Psoas muscle (tissue), 8 donors: Measurements from ENCODE around the gene PLA2G4C. TPM values are rescaled to one million over a fixed set of nuclear protein-coding genes. Genes with fewer than 3 reads are reported as not detected.

ENCODE experiments used
- ATAC-seq, 4 donors: fragments of 200-7000 bp; cut with Tn5 transposase; one replicate each; pipeline ENCODE4 v1.9.1; 2020; ENCODE audit warnings: moderate library complexity in 3 of 4, mild to moderate bottlenecking in 2 of 4
- DNase-seq, 2 donors: peaks; one replicate each; pipeline ENCODE4 v3.0.0-alpha.2; 2020
- H3K27ac ChIP-seq: fragments of 200-600 bp; one replicate; pipeline ENCODE4 v1.8.0; 2022
- H3K27me3 ChIP-seq, 3 donors: fragments of 200-600 bp in 1 of 3; one replicate each; pipeline versions ENCODE4 v1.6.1 to v1.8.0; 2013 to 2022; ENCODE audit warnings: low read length in 2 of 3, mild to moderate bottlenecking in 2 of 3, moderate library complexity in 1 of 3; ENCODE audit not compliant: insufficient read depth in 3 of 3
- H3K36me3 ChIP-seq, 2 donors: fragments of 200-600 bp in 1 of 2; one replicate each; pipeline versions ENCODE4 v1.6.1 to v1.8.0; 2013 to 2022; ENCODE audit warnings: low read depth in 1 of 2, mild to moderate bottlenecking in 1 of 2, moderate library complexity in 1 of 2; ENCODE audit not compliant: insufficient read depth in 1 of 2
- H3K4me1 ChIP-seq: fragments of 200-600 bp; one replicate; pipeline ENCODE4 v1.8.0; 2022
- H3K4me3 ChIP-seq: fragments of 200-600 bp; one replicate; pipeline ENCODE4 v1.8.0; 2022; ENCODE audit warnings: mild to moderate bottlenecking
- H3K9me3 ChIP-seq: fragments of 200-600 bp; one replicate; pipeline ENCODE4 v1.8.0; 2022
- WGBS, 3 donors: extraction: QIAGEN DNeasy Blood & Tissue Kit; methylation state at CpG; one replicate each; pipeline versions ENCODE4 v1.1.6 to v1.1.7; 2013; 5-methylcytosine and 5-hydroxymethylcytosine counted together
- intact Hi-C, 2 donors: fragments of 100-400 bp; cut with DNase I; formaldehyde crosslinking; loops; one replicate each; pipeline versions ENCODE4 v1.11.0 to v1.14.2; 2022
- polyA plus RNA-seq, 3 donors: library from polyadenylated mRNA; stranded (reverse); fragments of 200-250 nt; gene quantifications; one replicate each; pipeline ENCODE4 v1.2.3, GENCODE V29; 2013
- total RNA-seq, 4 donors: library from RNA; stranded (reverse); fragmentation: NEBNext Ultra II Directional in 2 of 4; extraction: Animal tissue kit (Norgen Biotek cat#: 25700) in 2 of 4; gene quantifications; one replicate each; pipeline versions ENCODE4 v1.2.1 to v1.2.4, GENCODE V29; 2021 to 2023
- TF ChIP-seq, protein P1 (sequence below): fragments of 200-600 bp; IDR thresholded peaks from one replicate; pipeline ENCODE4 v1.8.0; 2022; ENCODE audit warnings: antibody characterized with exemption
- donor health status: healthy with polysubstance abuse.
- donor health status: DM: no; HTN: no; CAD: no; lungs with moderate emphysema.
- donor health status: Bipolar disorder and iron deficiency.
- donor health status: healthy.
- donor health status: DM: yes; HTN: yes; CAD: no.
- donor health status: DM: no; HTN: no; CAD: no.
- donor health status: DM: no; HTN: no; CAD: no.
- donor health status: DM: yes; HTN: yes; CAD: no.

The PLA2G4C gene
- total and polyA plus RNA-seq, 7 donors, result 11.8 to 114 (median 34.2) TPM

DNA sequence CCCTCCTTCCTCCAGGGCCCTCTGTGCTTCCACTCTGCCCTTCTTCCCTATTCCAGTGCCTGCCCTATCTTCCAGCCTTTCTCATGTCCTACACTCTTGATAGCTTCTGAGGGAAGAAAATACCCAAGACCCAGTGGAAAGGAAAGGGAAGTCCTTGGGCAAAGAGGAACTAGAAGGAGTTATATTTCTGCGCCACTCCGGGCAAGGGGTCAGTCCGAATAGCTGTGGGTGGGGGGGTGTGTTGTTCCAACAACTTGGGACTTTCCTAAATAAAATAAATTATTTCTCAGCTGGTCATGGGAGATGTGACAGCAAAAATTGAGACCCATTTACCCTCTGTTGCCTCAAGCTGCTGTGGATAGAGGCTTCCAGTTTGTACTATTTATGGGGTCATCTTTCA lies 89.9 kb downstream of the PLA2G4C start:
- no peaks in the 10 kb centered on the region for H3K9me3 ChIP-seq
- intact Hi-C loops, result no loop called here
- TF ChIP-seq, protein P1, sequence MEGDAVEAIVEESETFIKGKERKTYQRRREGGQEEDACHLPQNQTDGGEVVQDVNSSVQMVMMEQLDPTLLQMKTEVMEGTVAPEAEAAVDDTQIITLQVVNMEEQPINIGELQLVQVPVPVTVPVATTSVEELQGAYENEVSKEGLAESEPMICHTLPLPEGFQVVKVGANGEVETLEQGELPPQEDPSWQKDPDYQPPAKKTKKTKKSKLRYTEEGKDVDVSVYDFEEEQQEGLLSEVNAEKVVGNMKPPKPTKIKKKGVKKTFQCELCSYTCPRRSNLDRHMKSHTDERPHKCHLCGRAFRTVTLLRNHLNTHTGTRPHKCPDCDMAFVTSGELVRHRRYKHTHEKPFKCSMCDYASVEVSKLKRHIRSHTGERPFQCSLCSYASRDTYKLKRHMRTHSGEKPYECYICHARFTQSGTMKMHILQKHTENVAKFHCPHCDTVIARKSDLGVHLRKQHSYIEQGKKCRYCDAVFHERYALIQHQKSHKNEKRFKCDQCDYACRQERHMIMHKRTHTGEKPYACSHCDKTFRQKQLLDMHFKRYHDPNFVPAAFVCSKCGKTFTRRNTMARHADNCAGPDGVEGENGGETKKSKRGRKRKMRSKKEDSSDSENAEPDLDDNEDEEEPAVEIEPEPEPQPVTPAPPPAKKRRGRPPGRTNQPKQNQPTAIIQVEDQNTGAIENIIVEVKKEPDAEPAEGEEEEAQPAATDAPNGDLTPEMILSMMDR, result no peak
- DNase-seq, result no peak
- no peak overlapping the region for H3K27ac ChIP-seq
- H3K4me3 ChIP-seq, result no peak overlapping the region
- H3K36me3 ChIP-seq, result no peaks in the 10 kb centered on the region
- WGBS, 3 donors, result 77 to 82% (median 78%) methylated on average over 3 of the region's 3 CpGs
- peaks cover 0 to 14% (median 2%) of the 10 kb centered on the region in 3 donors for H3K27me3 ChIP-seq
- no peak for ATAC-seq
- H3K4me1 ChIP-seq, result no peaks in the 10 kb centered on the region

DNA sequence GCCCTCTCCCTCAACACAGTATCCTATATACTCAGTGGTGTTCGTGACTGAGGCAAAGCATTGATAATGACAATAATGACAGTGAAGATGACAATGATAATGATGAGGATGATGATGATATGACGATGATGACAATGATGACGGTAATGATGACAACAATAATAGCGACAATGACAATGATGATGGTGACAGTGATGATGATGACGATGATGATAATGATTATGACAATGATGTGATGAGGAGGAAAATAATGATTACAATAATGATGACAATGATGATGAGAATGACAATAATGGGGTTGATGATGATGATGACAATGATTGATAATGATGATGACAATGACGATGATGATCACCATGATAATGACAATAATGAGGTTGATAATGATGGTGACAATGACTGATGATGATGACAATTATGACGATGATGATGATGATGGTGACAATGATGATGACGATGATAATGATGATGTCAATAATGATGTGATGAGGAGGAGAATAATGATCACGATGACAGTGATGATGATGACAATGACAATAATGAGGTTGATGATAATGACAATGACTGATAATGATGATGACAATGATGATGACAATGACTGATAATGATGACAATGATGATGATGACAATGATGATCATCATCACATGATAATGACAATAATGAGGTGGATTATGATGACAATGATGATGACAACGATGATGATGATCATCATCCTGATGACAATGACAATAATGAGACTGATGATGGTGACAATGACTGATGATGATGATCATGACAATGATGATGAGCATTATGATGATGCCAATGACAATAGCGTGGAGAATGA lies 99.5 kb downstream of the PLA2G4C start:
- ATAC-seq, result no peak
- intact Hi-C loops, result no loop called here

DNA sequence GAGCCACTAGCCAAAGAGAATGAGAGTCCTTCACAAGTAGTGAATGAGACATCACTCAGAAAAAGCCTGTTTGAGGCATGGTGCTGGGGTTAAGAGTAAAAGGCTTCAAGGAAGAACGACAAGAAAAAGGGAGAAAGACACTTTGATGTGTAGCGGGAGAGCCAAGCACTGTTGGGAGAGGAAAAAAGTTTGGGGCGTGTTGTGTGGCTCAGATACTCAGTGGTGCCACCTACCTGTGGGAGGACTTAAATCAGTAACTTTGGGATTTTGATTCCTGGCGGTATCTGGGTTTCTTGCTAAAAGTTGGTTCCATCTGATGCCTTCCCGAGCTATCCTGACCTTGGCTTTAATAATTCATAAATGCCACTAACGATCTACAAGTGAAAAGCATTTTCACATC lies 103.9 kb downstream of the PLA2G4C start:
- TF ChIP-seq, protein P1, result no peak
- H3K4me3 ChIP-seq, result no peak overlapping the region
- intact Hi-C loops, result no loop called here
- H3K27me3 ChIP-seq, result peaks cover 0 to 8% (median 5%) of the 10 kb centered on the region in 3 donors
- H3K4me1 ChIP-seq, result no peaks in the 10 kb centered on the region
- H3K36me3 ChIP-seq, result no peaks in the 10 kb centered on the region
- no peak for ATAC-seq
- WGBS, 3 donors, result 80 to 85% (median 82%) methylated on average over 6 of the region's 6 CpGs
- no peak for DNase-seq
- no peak overlapping the region for H3K27ac ChIP-seq
- no peaks in the 10 kb centered on the region for H3K9me3 ChIP-seq

More for the DNA sequence above, 99.5 kb downstream of the PLA2G4C start:
- TF ChIP-seq, protein P1, result no peak
- WGBS, 3 donors, result 88 to 93% (median 92%) methylated on average over 11 of the region's 11 CpGs
- no peak for DNase-seq
- Histone ChIP-seq H3K9me3 (no peaks in the 10 kb centered on the region), H3K4me1 (no peaks in the 10 kb centered on the region), H3K36me3 (no peaks in the 10 kb centered on the region), H3K27ac (no peak overlapping the region), H3K27me3 (peaks cover 0 to 5% (median 3%) of the 10 kb centered on the region in 3 donors), H3K4me3 (no peak overlapping the region)

DNA sequence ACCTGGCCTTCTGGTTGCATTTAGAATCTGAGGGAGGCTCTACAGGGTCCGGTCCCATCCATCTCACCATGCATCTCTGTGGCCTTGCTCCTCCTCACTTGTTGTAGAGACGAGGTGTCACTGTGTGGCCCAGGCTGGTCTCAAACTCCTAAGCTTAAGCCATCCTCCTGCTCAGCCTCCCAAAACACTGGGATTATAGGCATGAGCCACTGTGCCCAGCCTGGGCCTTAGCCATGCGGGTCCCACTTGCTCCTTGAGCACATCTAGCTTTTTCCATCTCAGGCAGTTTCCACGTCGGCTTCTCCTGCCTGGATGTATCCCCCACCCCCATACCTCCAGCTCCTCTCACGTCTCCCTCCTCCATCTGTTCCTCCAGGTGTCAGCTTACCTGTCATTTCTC lies 106.4 kb downstream of the PLA2G4C start:
- Histone ChIP-seq H3K27me3 (peaks cover 0 to 8% (median 3%) of the 10 kb centered on the region in 3 donors), H3K9me3 (no peaks in the 10 kb centered on the region), H3K27ac (no peak overlapping the region), H3K4me3 (no peak overlapping the region), H3K4me1 (no peaks in the 10 kb centered on the region), H3K36me3 (no peaks in the 10 kb centered on the region)
- DNase-seq (no peak), ATAC-seq (no peak)
- intact Hi-C loops, result no loop called here
- WGBS, 3 donors, result 61 to 69% (median 64%) methylated on average over 6 of the region's 6 CpGs
- TF ChIP-seq, protein P1, result no peak
